GM12891 (cell line): ENCODE data around the gene IRF4.

Experiments used
- DNase-seq: peaks from one replicate; pipeline ENCODE4 v3.0.0; 2011; ENCODE audit warnings: low spot score; ENCODE audit not compliant: insufficient read length
- FAIRE-seq: peaks from 2 replicates; lab custom pipeline; 2011; peaks lifted over from hg19 to GRCh38; lab: Jason Lieb, UNC
- PAX5 ChIP-seq: IDR thresholded peaks from 2 replicates; pipeline ENCODE4 v1.6.1; 2011; ENCODE audit warnings: low read length, moderate library complexity, mild to moderate bottlenecking; ENCODE audit not compliant: insufficient read depth, severe bottlenecking
- POLR2A ChIP-seq: IDR thresholded peaks from 2 replicates; pipeline ENCODE4 v1.6.1; 2011; ENCODE audit warnings: low read depth, low read length, control low read depth
- POLR2AphosphoS5 ChIP-seq: IDR thresholded peaks from 2 replicates; pipeline ENCODE4 v1.6.1; 2011; ENCODE audit warnings: low read depth, low read length, control low read depth
- POU2F2 ChIP-seq: IDR thresholded peaks from 2 replicates; pipeline ENCODE4 v1.6.1; 2011; ENCODE audit warnings: low read depth, mild to moderate bottlenecking, control low read depth, low read length, moderate library complexity
- SPI1 ChIP-seq: IDR thresholded peaks from 2 replicates; pipeline ENCODE4 v1.6.1; 2011; ENCODE audit warnings: low read depth, low read length, control low read depth
- TAF1 ChIP-seq: IDR thresholded peaks from 2 replicates; pipeline ENCODE4 v1.6.1; 2011; ENCODE audit warnings: low read depth, low read length, control low read depth

IRF4 gene

DNA sequence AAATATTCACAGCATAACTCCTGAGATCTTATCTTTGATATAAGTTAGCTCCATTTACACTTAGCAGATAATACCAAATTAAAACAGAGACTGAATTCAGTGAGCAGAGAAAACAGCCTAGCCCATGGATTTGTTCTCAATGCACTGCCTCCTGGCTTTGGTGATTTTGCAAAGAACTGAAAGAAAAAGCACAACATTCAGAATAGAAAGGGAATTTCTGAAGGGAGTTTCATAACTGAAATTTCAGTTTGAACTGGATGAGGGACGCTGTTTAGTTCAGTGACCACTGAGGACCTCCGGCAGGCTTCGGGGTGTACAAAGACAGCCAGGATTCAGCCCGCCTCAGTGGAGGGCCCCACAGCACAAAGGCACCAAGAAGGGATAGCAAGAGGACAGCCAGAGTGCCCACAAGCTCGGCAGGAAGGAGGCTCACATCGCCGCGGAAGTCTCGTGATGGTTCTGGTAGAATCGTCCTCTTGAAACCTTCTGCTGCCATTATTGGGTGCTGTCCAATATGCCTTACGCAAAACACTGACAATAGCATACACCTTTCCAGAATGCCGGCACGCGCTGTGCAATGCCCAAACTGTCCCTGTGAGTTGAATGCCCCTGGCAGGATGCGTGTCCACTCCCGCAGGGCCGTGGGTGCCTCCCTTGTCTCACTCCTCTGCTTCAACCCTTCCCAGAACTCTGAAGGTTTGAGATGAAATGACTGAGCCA is 9.7 kb upstream of the IRF4 start:
- FAIRE-seq, result peak; percentile 62
- no peak for DNase-seq
- TF ChIP-seq POU2F2 (no peak), POLR2AphosphoS5 (no peak), POLR2A (no peak), TAF1 (no peak), PAX5 (no peak), SPI1 (no peak)

DNA sequence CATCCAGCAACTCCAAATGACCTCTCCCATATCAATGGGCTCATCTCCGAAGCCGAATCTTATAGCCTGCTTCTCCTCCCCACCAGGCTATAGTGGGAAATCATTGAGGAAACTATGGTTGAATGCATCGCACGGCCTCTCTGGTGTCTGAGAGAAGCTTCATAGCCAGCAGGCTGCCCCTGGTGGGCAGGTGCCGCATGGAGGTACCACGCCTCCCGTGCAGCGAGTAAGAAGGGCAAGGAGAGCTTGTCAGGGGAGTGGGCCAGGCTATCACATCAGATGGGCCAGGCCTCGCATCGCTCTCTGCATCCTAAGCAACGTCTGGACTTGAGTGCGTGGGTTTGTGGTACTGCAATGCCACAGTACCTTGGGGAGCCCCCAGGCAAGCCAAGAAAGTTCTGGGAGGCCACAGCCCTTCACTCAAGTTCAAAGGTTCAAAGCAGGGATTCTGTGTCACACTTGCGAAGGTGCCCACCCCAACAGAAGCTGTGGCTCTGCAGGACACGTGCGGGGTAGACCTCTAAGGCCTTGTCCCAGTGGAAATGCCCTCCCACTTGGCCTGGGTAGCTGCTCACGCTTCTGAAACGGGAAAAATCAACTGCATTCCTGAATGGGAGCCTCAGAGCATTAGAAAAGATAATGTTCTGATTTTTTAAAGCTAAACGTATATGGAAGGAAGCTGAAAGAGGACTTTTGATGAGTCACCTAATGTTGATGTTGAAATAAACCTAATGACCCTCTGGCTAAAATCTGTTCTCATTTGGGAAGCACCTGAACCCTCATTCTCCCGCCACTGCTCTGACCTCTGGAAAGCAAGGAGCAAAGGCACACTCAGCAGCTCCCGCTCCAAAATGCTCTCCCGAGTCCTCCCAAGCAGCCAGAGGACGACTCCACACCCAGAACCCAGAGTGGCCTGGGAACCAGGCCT is 8.4 kb upstream of the IRF4 start:
- TF ChIP-seq SPI1 (no peak), TAF1 (no peak), POLR2AphosphoS5 (no peak), POU2F2 (no peak)
- DNase-seq (no peak), FAIRE-seq (no peak)

DNA sequence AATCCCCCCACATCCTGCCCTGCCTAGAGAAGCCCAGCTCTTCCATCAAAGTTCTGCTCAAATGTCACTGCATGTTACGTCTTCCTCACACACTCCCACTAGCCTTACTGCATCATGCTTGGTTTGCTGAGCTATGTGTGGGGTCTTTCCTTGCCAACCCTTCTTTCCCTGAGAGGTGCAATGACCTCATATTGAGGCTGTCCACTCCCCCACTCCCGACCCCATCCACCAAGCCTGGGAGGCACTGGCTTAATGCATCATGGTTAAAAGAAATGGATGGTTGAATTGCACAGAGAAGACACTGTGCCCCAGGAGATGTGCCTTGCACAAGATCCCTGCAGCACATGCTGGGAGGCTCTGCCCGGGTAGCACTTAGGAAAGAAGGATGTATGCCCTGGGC is 7.7 kb upstream of the IRF4 start:
- DNase-seq (no peak), FAIRE-seq (no peak)
- TF ChIP-seq TAF1 (no peak), PAX5 (no peak), POLR2A (no peak), POU2F2 (no peak), SPI1 (no peak)

DNA sequence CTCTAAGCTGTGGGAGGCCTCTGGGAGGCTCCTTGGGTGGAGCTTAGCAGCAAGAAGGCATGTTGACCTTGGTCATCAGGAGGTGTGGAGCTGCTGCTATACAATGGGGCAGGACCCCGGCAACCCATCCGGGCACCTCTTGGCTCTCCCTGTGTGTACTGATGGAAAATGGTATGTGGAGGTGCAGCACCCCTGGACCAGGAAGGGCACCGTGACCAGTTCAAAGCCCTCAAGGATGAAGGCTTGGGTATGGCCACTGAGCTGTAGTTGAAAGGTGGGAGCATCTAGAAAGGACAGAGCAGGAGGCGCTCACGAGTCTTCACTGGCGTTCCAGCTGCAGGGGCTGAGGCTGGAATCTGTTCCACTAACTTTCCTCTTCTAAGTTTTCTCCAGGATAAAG is 6.7 kb upstream of the IRF4 start:
- DNase-seq (no peak), FAIRE-seq (no peak)
- no peak for TF ChIP-seq SPI1
- TF ChIP-seq POU2F2, result no peak
- no peak for TF ChIP-seq POLR2AphosphoS5
- TF ChIP-seq POLR2A, result no peak
- no peak for TF ChIP-seq TAF1
- no peak for TF ChIP-seq PAX5

DNA sequence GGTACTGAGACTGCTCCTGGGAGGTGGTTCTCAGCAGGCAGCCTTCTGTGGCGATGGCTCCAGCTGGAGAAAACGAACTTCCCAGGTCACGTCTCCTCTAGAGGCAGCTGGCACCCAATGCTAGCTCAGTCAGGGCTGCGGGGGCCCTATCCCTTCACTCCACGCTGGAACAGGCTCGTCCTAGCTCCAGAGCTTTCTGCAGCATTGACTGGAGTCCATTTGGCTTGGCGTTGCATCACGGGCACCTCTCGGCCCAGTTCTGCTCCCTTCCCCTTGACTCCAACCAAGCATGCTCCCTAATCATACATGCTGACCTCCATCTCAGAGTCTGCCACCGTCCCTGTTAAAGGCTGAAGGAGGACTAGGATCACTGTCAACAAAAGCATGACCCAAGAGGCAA is 5.9 kb upstream of the IRF4 start:
- DNase-seq (no peak), FAIRE-seq (peak; percentile 33)
- TF ChIP-seq PAX5 (no peak), POU2F2 (no peak), SPI1 (no peak), POLR2AphosphoS5 (no peak)

DNA sequence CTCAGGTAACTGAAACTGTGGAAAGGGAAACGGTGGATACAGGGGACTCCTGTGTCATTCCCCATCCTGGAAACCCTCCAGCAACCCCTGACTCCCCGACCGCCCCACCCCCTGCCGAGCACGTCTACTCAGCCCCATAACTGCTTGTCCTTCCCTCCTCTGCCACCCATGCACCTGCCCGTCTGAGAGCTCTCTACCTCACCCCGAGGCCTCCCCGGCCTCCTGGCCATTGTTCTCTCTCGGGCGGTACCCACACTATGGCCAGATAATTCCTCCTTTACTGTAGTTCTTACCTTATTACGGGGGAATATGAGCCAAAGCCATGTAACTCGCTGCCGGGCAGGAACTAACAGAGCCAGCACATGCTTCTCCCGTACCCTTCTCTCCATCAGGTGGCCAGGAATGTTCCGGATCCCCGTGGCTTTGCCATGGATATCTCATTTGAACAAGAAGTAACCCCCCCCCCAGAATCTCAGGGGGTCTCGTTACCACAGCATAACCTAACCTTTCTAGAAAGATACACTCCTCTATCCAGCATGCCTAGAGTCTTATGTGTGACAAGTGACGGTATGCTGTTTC is 4.8 kb upstream of the IRF4 start:
- TF ChIP-seq POU2F2 (no peak), PAX5 (no peak), POLR2A (no peak), TAF1 (no peak), POLR2AphosphoS5 (no peak), SPI1 (no peak)
- FAIRE-seq (no peak), DNase-seq (no peak)

DNA sequence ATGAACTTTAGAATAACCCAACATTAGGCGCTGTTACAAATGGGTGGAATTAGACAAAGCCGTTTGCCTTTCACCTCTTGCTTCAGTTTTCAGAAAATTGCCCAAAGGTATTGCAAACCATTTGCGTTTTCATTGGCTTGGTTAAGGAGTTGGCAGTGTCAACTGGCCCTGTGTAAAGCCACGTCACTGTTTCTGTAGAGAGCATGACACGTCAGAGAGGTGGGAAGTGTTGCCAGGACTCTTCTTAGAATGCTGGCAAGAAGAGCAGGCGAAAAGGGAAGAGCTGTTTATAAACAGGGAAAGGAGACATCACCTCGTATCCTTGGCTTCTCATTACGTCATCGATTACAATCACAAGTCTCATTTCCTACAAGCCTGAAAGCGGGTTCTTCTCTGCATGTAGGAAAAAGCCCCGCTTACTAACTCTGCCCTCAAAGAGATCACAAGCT is 4.2 kb upstream of the IRF4 start:
- TF ChIP-seq SPI1 (no peak), POLR2AphosphoS5 (no peak), POU2F2 (no peak), TAF1 (no peak), PAX5 (no peak), POLR2A (no peak)
- peak; percentile 33 for FAIRE-seq
- DNase-seq, result no peak

DNA sequence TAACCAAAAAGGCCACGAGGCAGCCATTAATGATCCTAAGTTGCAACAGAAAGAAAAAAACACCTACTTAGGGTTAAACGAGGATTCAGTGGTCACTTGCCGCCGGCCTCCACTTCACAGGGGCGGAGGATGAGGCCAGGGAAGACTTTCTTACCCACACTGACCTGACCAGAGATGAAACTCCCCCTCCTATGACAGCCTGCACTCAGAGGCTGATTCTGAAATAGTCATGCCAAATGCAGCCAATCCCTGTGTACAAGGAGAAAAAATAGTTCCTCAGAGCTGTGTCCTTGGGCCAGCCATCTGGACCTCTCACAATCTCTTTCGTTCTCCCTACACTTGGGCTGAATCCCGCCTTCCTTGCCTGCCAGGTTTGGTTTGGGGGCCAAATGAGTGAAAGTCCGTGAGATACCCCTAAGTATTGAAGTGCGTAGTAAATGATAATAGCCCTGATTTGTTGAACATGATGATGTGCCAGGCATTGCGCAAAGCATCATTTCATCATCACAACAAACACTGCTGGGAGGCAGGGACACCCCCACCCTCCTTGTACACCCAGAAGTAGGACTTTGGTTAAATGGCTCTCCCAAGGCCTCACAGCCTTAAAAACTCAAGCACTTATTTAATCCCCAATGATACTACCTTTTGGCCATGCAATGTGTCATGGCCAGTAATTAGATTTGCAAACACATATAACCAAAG is 3.2 kb upstream of the IRF4 start:
- DNase-seq (no peak), FAIRE-seq (no peak)
- TF ChIP-seq POU2F2, result no peak
- no peak for TF ChIP-seq PAX5
- no peak for TF ChIP-seq SPI1
- no peak for TF ChIP-seq POLR2AphosphoS5
- TF ChIP-seq POLR2A, result no peak
- no peak for TF ChIP-seq TAF1
